Kidney epithelial cell (primary cell): ENCODE measurements around the gene SLC26A8. TPM values are rescaled to one million over a fixed set of nuclear protein-coding genes. Genes with fewer than 3 reads are reported as not detected.

Experiments used
- DNase-seq: peaks from one replicate; pipeline ENCODE4 v3.0.0-alpha.2; 2010; ENCODE audit warnings: low read depth
- H3K27me3 ChIP-seq: 2 replicates; pipeline ENCODE4 v1.6.0; 2011; ENCODE audit warnings: low read length; ENCODE audit not compliant: control insufficient read depth, insufficient read depth
- H3K36me3 ChIP-seq: 2 replicates; pipeline ENCODE4 v1.5.1; 2011; ENCODE audit warnings: low read length; ENCODE audit not compliant: control insufficient read depth, insufficient read depth
- H3K4me3 ChIP-seq: 2 replicates; pipeline ENCODE4 v1.5.1; 2011; ENCODE audit warnings: low read depth, mild to moderate bottlenecking, control low read depth, low read length
- CTCF ChIP-seq: IDR thresholded peaks from 2 replicates; pipeline ENCODE4 v1.5.1; 2011; ENCODE audit warnings: mild to moderate bottlenecking, moderate library complexity, low read length, control low read depth, inconsistent platforms; ENCODE audit not compliant: insufficient read depth, poor library complexity, severe bottlenecking
- total RNA-seq: library from RNA; depleted of rRNA; stranded (reverse); fragments of >200 nt; gene quantifications from 2 replicates; pipeline ENCODE4 v1.2.3, GENCODE V29; 2015

SLC26A8 gene
- total RNA-seq, 1 donor from 2014 or later, result not detected

GRCh38 chr6:36025260-36025931 lies 955 bp upstream of the SLC26A8 start:
- no peaks in the 10 kb centered on the region for H3K27me3 ChIP-seq
- no peak for DNase-seq
- H3K36me3 ChIP-seq, result no peaks in the 10 kb centered on the region
- no peak overlapping the region for H3K4me3 ChIP-seq
- TF ChIP-seq CTCF, result no peak

DNA sequence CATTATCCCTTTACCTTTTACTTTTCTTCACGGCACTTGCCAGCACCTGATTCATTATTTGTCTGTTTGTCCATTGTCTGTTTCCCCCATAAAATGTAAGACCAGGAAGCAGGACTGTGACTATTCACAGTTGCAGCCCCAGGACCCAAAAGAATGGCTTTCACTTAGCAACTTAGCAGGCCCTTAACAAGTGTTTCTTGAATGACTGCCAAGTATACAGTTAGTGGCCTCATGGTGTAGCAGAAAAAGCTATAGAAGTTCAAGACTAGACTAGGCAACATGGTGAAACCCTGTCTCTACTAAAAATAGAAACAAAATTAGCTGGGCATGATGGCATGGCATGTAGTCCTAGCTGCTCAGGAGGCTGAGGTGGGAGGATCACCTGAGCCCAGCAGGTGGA lies 4.3 kb downstream of the SLC26A8 start:
- Histone ChIP-seq H3K27me3 (no peaks in the 10 kb centered on the region), H3K36me3 (no peaks in the 10 kb centered on the region), H3K4me3 (no peak overlapping the region)
- DNase-seq, result no peak
- TF ChIP-seq CTCF, result no peak

- Histone ChIP-seq H3K36me3 (no peaks in the 10 kb centered on the region), H3K4me3 (no peak overlapping the region), H3K27me3 (no peaks in the 10 kb centered on the region)
- TF ChIP-seq CTCF, result no peak
- no peak for DNase-seq
These were observed 5.3 kb downstream of the SLC26A8 start for GRCh38 chr6:36019167-36019566.

GRCh38 chr6:36018339-36018738 lies 6.1 kb downstream of the SLC26A8 start:
- Histone ChIP-seq H3K27me3 (no peaks in the 10 kb centered on the region), H3K4me3 (no peak overlapping the region), H3K36me3 (no peaks in the 10 kb centered on the region)
- no peak for DNase-seq
- no peak for TF ChIP-seq CTCF

DNA sequence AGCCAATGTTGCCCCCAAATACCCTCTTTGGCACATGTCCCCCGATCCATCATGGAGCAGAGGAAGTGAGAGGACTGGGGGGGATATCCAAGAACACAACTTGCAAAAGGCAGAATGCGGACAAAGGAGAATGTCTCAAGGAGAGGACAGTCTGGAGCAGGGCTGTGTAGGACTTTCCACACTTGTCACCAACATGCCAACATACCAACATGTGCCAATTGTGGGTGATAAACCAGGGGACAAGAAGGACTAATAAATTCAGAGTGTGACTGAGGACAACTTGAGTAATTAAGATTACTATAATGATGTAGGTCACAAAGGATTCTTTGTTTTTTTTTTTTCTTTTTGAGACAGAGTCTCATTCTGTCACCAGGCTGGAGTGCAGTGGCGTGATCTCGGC lies 8.8 kb downstream of the SLC26A8 start:
- H3K27me3 ChIP-seq, result no peaks in the 10 kb centered on the region
- no peak for DNase-seq
- H3K36me3 ChIP-seq, result no peaks in the 10 kb centered on the region
- no peak overlapping the region for H3K4me3 ChIP-seq
- TF ChIP-seq CTCF, result no peak

- H3K4me3 ChIP-seq, result no peak overlapping the region
These were observed 24.0 kb downstream of the SLC26A8 start for GRCh38 chr6:36000451-36000850.

More at GRCh38 chr6:36000451-36000850, 24.0 kb downstream of the SLC26A8 start:
- no peaks in the 10 kb centered on the region for H3K27me3 ChIP-seq
- no peak for DNase-seq
- no peak for TF ChIP-seq CTCF
- H3K36me3 ChIP-seq, result no peaks in the 10 kb centered on the region
